SJCRH30 (cell line): ENCODE measurements around the gene LAGE3. TPM values are rescaled to one million over a fixed set of nuclear protein-coding genes. Genes with fewer than 3 reads are reported as not detected.

Source experiments
- DNase-seq, 2 experiments: peaks; one replicate each; pipeline ENCODE4 v3.0.0-alpha.2; 2015 to 2020
- H3K27ac ChIP-seq: fragments of 250-450 bp; sonication (Bioruptor Pico); 2 replicates; pipeline ENCODE4 v1.5.1; 2020; ENCODE audit warnings: mild to moderate bottlenecking, moderate library complexity
- H3K27me3 ChIP-seq: fragments of 250-450 bp; sonication (Bioruptor Pico); 2 replicates; pipeline ENCODE4 v1.5.1; 2020; ENCODE audit warnings: mild to moderate bottlenecking, moderate library complexity
- H3K36me3 ChIP-seq: fragments of 250-450 bp; sonication (Bioruptor Pico); 2 replicates; pipeline ENCODE4 v1.5.1; 2020; ENCODE audit warnings: mild to moderate bottlenecking, moderate library complexity
- H3K4me1 ChIP-seq: fragments of 250-450 bp; sonication (Bioruptor Pico); 2 replicates; pipeline ENCODE4 v1.5.1; 2020; ENCODE audit warnings: mild to moderate bottlenecking, moderate library complexity
- H3K4me3 ChIP-seq: fragments of 250-450 bp; sonication (Bioruptor Pico); 2 replicates; pipeline ENCODE4 v1.5.1; 2020; ENCODE audit warnings: mild to moderate bottlenecking, moderate library complexity
- H3K9me3 ChIP-seq: fragments of 250-450 bp; sonication (Bioruptor Pico); replicated peaks from 2 replicates; pipeline ENCODE4 v1.5.1; 2020; ENCODE audit warnings: mild to moderate bottlenecking, moderate library complexity
- total RNA-seq: library from RNA; depleted of rRNA; stranded (reverse); fragments of >200 nt; shearing (Covaris generic); gene quantifications from 2 replicates; pipeline ENCODE4 v1.2.3, GENCODE V29; 2014; rRNA removed

The LAGE3 gene
- 20.6 and 21.0 TPM in 2 replicates for total RNA-seq

GRCh38 chrX:154478728-154479622 is at the start of gene LAGE3:
Gene LAGE3 (minus strand): TSS chrX:154479281. CDS start chrX:154478915, 366 bp downstream.
- peak within 1 kb of the TSS; percentile 20; the same call in 1 of the 2 replicates for H3K27ac ChIP-seq
- DNase-seq, result peak; percentile 88 to 90

GRCh38 chrX:154526901-154527675 is 48.0 kb upstream of the LAGE3 start:
- Histone ChIP-seq H3K4me3 (peak overlapping the region; percentile 38), H3K27me3 (no peaks in the 10 kb centered on the region), H3K36me3 (no peaks in the 10 kb centered on the region), H3K27ac (no peak overlapping the region; the same call in 1 of the 2 replicates), H3K9me3 (no peaks in the 10 kb centered on the region), H3K4me1 (peaks cover 4% of the 10 kb centered on the region; the same call in 1 of the 2 replicates)
- DNase-seq, result peak; percentile 74 to 80

More at GRCh38 chrX:154478728-154479622, at the start of gene LAGE3:
- Histone ChIP-seq H3K4me1 (no peaks in the 10 kb centered on the region), H3K9me3 (no peaks in the 10 kb centered on the region), H3K36me3 (no peaks in the 10 kb centered on the region), H3K27me3 (no peaks in the 10 kb centered on the region), H3K4me3 (peak within 1 kb of the TSS; percentile 60)

- H3K4me1 ChIP-seq, result peaks cover 4% of the 10 kb centered on the region; the same call in 1 of the 2 replicates
- H3K9me3 ChIP-seq, result no peaks in the 10 kb centered on the region
- H3K4me3 ChIP-seq, result no peak overlapping the region
- no peak for DNase-seq
- H3K27ac ChIP-seq, result no peak overlapping the region
- H3K36me3 ChIP-seq, result no peaks in the 10 kb centered on the region
- no peaks in the 10 kb centered on the region for H3K27me3 ChIP-seq
These were observed 46.8 kb upstream of the LAGE3 start for GRCh38 chrX:154525606-154526490.

GRCh38 chrX:154519389-154519788 is 40.3 kb upstream of the LAGE3 start:
- H3K27me3 ChIP-seq, result no peaks in the 10 kb centered on the region

GRCh38 chrX:154517101-154517781 is 38.2 kb upstream of the LAGE3 start:
- no peak for DNase-seq
- Histone ChIP-seq H3K4me3 (peak overlapping the region; percentile 94), H3K9me3 (no peaks in the 10 kb centered on the region), H3K4me1 (no peaks in the 10 kb centered on the region), H3K27me3 (no peaks in the 10 kb centered on the region), H3K36me3 (no peaks in the 10 kb centered on the region), H3K27ac (peak overlapping the region; percentile 25; the same call in 1 of the 2 replicates)

More at GRCh38 chrX:154519389-154519788, 40.3 kb upstream of the LAGE3 start:
- Histone ChIP-seq H3K27ac (no peak overlapping the region), H3K36me3 (no peaks in the 10 kb centered on the region), H3K4me1 (no peaks in the 10 kb centered on the region), H3K4me3 (no peak overlapping the region), H3K9me3 (no peaks in the 10 kb centered on the region)
- DNase-seq, result no peak

- no peaks in the 10 kb centered on the region for H3K4me1 ChIP-seq
- H3K9me3 ChIP-seq, result no peaks in the 10 kb centered on the region
- H3K27me3 ChIP-seq, result no peaks in the 10 kb centered on the region
- DNase-seq, result peak in 1 of 2 experiments; percentile 34
- peak overlapping the region; percentile 25; the same call in 1 of the 2 replicates for H3K27ac ChIP-seq
- peak overlapping the region; percentile 94 for H3K4me3 ChIP-seq
- H3K36me3 ChIP-seq, result no peaks in the 10 kb centered on the region
These were observed 37.6 kb upstream of the LAGE3 start for GRCh38 chrX:154516656-154517100.

- Histone ChIP-seq H3K4me1 (no peaks in the 10 kb centered on the region), H3K27me3 (no peaks in the 10 kb centered on the region), H3K4me3 (peak within 1 kb of the TSS; percentile 94), H3K9me3 (no peaks in the 10 kb centered on the region), H3K27ac (peak within 1 kb of the TSS; percentile 78), H3K36me3 (no peaks in the 10 kb centered on the region)
- DNase-seq, result peak; percentile 89 to 92
These were observed 37.0 kb upstream of the LAGE3 start, which contains the start of gene FAM3A for GRCh38 chrX:154515966-154516655. Gene FAM3A (minus strand): TSS chrX:154516232. CDS start chrX:154515772, 460 bp downstream.

GRCh38 chrX:154515090-154515965 is 36.2 kb upstream of the LAGE3 start:
- Histone ChIP-seq H3K27ac (peak overlapping the region; percentile 78), H3K36me3 (no peaks in the 10 kb centered on the region), H3K27me3 (no peaks in the 10 kb centered on the region), H3K9me3 (no peaks in the 10 kb centered on the region), H3K4me1 (no peaks in the 10 kb centered on the region), H3K4me3 (peak overlapping the region; percentile 94)
- no peak for DNase-seq

GRCh38 chrX:154513716-154514115 is 34.6 kb upstream of the LAGE3 start:
- no peak overlapping the region for H3K4me3 ChIP-seq
- H3K27ac ChIP-seq, result no peak overlapping the region
- H3K4me1 ChIP-seq, result no peaks in the 10 kb centered on the region
- no peaks in the 10 kb centered on the region for H3K27me3 ChIP-seq
- H3K9me3 ChIP-seq, result no peaks in the 10 kb centered on the region
- DNase-seq, result no peak
- no peaks in the 10 kb centered on the region for H3K36me3 ChIP-seq

- Histone ChIP-seq H3K4me1 (no peaks in the 10 kb centered on the region), H3K27ac (no peak overlapping the region), H3K9me3 (no peaks in the 10 kb centered on the region), H3K27me3 (no peaks in the 10 kb centered on the region), H3K4me3 (no peak overlapping the region), H3K36me3 (no peaks in the 10 kb centered on the region)
- no peak for DNase-seq
These were observed 33.9 kb upstream of the LAGE3 start for GRCh38 chrX:154512879-154513553.

GRCh38 chrX:154511761-154512160 is 32.7 kb upstream of the LAGE3 start:
- no peak overlapping the region for H3K4me3 ChIP-seq
- H3K9me3 ChIP-seq, result no peaks in the 10 kb centered on the region
- H3K27me3 ChIP-seq, result no peaks in the 10 kb centered on the region
- no peak for DNase-seq
- no peak overlapping the region for H3K27ac ChIP-seq
- H3K4me1 ChIP-seq, result no peaks in the 10 kb centered on the region
- H3K36me3 ChIP-seq, result no peaks in the 10 kb centered on the region

GRCh38 chrX:154509455-154509854 is 30.4 kb upstream of the LAGE3 start:
- no peaks in the 10 kb centered on the region for H3K9me3 ChIP-seq
- H3K4me3 ChIP-seq, result no peak overlapping the region
- H3K27ac ChIP-seq, result no peak overlapping the region

More at GRCh38 chrX:154509455-154509854, 30.4 kb upstream of the LAGE3 start:
- Histone ChIP-seq H3K36me3 (no peaks in the 10 kb centered on the region), H3K27me3 (no peaks in the 10 kb centered on the region), H3K4me1 (no peaks in the 10 kb centered on the region)
- DNase-seq, result no peak
